T-helper 2 cell treated with Interferon-gamma antibody and Interleukin-4, amounts not matched to agents 100 ng/mL and 5 ng/mL, for 36 hours (primary cell): ENCODE data around the gene FXR1. TPM values are rescaled to one million over a fixed set of nuclear protein-coding genes. Genes with fewer than 3 reads are reported as not detected.
"Not testable (repeated sequence)": the region's sequence is repeated elsewhere in the genome, so short reads cannot be mapped to it uniquely, and the experiment has no call there.

Source experiments
- intact Hi-C: fragments of 100-400 bp; cut with micrococcal nuclease; formaldehyde crosslinking; loops from one replicate; pipeline ENCODE4 v1.15.1; 2023
- total RNA-seq: library from RNA; stranded (reverse); gene quantifications from 2 replicates; pipeline ENCODE4 v1.2.3, GENCODE V29; 2022

Gene FXR1
- total RNA-seq, 1 donor from 2014 or later, result 123 TPM

DNA sequence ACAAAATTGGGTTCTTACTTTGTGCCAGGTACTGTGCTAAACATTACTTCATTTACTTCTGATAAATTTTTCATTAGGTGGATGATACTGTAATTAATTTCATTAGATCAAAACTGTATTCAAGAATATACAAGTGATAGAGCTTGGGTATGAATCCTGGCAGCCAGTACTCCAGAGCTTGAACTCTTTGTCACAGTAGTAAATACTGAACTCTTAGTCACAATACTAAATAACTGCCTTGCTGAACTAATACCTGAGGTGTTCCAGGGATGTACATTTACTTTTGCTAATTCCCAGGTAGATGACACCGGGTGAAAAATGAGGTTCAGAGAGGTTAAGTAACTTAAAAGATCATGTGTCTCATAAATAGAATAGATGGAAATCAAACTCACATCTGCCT is 20.3 kb downstream of the FXR1 start:
- intact Hi-C loops, result no loop called here

- intact Hi-C loops, result no loop called here
These were observed 22.2 kb downstream of the FXR1 start for GRCh38 chr3:180934638-180935037.

DNA sequence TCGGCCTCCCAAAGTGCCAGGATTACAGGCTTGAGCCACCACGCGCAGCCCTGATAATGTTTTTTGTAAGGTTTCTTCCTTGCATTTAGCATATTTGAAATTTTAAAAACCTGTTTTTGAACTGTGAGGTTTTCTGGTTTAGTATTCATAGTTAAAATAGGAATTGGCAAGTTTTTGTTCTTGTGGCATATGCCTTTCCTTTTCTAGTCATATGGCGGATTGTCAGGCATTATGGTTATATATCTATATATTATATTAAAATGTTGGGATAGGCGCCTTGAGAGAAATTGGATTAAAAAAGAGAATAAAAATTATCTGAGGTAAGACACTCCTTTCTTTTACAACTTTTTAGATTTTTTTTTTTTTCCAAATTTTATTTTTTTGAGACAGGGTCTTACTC is 28.4 kb downstream of the FXR1 start:
- intact Hi-C loops, result no loop called here

- intact Hi-C loops, result no loop called here
These were observed 35.4 kb downstream of the FXR1 start for GRCh38 chr3:180947761-180948390.

DNA sequence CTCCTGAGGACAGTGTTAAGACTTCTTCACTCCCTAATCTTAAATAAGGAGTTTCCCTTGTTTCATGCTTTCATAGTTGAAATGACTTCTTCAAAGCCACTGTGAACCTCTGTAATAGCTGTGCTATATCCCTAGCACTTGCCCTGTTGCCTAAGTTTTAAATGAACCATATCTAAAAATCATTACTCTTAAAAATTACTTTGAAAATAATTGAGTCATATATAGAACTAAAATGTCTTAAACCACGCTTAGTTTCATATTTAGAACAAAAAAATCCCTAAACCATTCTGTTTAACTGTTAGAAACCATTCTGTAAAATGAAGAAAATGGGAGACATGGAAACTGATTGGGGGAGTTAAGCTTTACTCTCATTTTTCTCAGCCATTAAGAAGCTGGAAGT is 47.2 kb downstream of the FXR1 start:
- intact Hi-C loops, result loop anchor here (5.0 kb wide), 1 partner anchor 47 kb away; the partner anchor contains the start of gene FXR1

DNA sequence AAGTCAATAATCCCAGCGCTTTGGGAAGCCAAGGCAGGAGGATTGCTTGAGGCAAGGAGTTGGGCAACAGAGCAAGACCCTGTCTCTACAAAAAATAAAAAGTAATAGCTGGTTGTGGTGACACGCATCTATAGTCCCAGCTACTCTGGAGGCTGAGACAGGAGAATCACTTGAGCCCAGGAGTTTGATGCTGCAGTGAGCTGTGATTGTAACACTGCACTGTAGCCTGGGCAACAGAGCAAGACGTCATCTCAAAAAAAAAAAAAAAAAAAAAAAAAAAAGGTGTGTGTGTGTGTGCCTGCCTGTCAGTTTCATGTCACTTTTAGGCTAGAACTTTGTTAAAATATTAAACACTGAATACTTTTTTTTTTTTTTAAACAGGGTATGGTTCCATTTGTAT is 48.6 kb downstream of the FXR1 start:
- intact Hi-C loops, result no loop called here

GRCh38 chr3:180961552-180961951 is 49.1 kb downstream of the FXR1 start:
- intact Hi-C loops, result no loop called here

DNA sequence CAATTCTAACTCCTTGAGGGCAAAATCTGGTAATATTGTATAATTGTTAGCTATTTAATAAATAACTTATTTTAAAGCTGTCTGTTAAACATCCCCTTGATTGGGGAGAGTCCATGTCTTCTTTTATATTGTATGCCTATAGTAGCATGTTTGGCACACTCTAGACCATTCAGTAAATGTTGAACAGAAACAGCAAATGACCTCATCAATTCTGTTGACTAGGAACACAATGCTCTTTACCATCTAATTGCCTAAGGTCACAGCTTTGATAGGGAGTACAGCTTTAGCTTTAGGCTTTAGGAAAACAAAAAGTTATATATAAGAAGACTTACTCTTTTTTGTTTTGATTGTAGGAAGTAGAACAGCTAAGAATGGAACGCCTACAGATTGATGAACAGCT is 50.1 kb downstream of the FXR1 start:
- intact Hi-C loops, result no loop called here

- intact Hi-C loops, result no loop called here
These were observed 58.5 kb downstream of the FXR1 start for GRCh38 chr3:180970931-180971330.

- intact Hi-C loops, result no loop called here
These were observed 61.1 kb downstream of the FXR1 start for GRCh38 chr3:180973543-180973942.

DNA sequence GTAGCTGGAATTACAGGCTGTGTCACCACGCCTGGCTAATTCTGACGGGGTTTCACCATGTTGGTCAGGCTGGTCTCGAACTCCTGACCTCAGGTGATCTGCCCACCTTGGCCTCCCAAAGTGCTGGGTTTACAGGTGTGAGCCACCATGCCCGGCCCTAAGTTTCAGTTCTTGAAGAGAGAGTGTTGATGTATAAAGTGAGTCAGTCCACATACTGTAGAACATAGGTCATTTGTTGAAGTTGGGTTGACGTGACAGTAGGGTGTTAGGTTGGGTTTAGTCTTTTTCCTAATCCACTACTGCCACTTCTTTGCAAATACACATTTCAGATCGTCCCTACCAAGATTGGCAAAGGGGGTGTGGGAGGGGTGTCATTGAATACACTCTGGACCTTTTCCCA is 61.8 kb downstream of the FXR1 start:
- intact Hi-C loops, result no loop called here

- intact Hi-C loops, result no loop called here
These were observed 65.0 kb downstream of the FXR1 start for GRCh38 chr3:180977498-180977897.

DNA sequence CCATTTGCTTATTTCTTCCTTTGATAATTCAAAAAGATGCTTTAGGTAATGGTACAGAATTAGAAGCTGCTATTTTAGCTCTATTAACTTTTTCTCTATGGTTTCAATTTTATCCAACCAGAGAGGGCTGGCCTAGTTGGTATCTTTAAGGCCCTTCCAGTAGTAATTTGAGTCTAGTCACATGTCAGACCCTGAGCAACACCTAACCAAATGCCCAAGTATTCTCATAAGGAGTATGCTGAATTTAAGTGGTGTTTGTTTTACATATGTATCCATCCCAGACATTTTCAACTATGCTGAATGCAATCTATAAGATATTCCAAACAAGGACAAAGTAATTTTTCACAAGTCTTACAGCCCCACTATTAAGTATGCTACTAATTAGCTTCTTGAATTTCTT is 67.5 kb downstream of the FXR1 start:
- intact Hi-C loops, result loop anchor here (10.0 kb wide), 1 partner anchor 1375 kb away; the partner anchor contains the start of genes MRPL47 and NDUFB5

- intact Hi-C loops, result loop anchor here (10.0 kb wide), 1 partner anchor 1376 kb away; the partner anchor contains the start of genes MRPL47 and NDUFB5
These were observed 68.1 kb downstream of the FXR1 start for GRCh38 chr3:180980611-180981010.

DNA sequence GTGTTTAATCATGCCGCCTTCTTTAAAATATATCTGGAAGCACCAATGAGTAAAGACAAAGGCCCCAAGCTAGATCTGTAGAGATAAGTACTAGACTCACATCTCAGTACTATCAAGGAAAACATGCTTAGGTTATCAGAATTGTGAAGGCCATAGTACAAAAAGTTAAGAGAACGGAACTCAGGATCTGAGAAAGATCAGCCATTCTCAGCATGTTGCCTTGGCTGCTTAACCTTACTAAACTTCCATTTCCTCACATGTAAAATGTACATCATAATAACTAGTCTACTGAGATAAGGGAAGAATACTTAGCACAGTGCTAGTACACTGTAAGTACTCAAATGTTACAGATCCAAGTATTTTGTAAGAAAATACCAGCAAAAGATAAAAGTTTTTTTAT is 69.4 kb downstream of the FXR1 start:
- intact Hi-C loops, result loop anchor here (10.0 kb wide), 1 partner anchor 1377 kb away; the partner anchor contains the start of genes MRPL47 and NDUFB5

DNA sequence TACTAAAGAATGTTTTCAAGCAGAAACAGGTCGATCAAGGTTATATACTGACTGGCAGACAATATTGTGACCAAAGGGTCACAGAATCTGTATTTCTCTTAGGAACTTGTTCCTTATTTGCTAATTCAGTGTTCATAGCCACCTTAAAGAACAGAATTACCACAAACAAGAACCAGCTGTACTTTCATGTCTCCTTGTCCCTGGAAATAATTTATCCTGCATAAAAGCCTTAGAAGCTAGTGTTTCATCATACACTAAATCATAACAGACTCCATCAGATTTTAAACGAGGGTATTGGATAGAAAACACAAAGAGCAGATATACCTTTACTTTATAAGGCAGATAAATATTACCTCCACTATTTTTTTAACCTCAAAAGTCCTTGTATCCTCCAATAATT is 70.7 kb downstream of the FXR1 start:
- intact Hi-C loops, result loop anchor here (10.0 kb wide), 1 partner anchor 1378 kb away; the partner anchor contains the start of genes MRPL47 and NDUFB5

DNA sequence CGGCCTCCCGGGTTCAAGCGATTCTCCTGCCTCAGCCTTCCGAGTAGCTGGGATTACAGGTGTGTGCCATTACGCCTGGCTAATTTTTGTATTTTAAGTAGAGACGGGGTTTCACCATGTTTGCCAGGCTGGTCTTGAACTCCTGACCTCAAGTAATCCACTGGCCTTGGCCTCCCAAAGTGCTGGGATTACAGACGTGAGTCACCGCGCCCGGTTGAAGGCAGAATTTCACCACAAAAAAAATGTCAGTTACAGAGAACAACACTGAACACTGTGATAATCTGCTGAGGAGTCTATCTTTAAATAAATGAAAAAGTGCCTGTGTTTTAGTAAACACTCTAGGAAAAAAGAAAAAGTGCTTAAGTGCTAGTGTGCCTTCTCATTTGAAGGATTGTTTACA is 73.9 kb downstream of the FXR1 start:
- intact Hi-C loops, result loop anchor here (5.0 to 10.0 kb wide), 2 partner anchors 34 to 1382 kb away; partner anchors contain the start of genes MRPL47 and NDUFB5

GRCh38 chr3:180987344-180987743 is 74.9 kb downstream of the FXR1 start:
- intact Hi-C loops, result loop anchor here (5.0 to 10.0 kb wide), 2 partner anchors 35 to 1383 kb away; partner anchors contain the start of genes MRPL47 and NDUFB5

- intact Hi-C loops, result loop anchor here (1.0 to 10.0 kb wide), 7 partner anchors 23 to 1643 kb away; partner anchors contain the start of genes FXR1, MRPL47, NDUFB5 and TTC14
These were observed 77.1 kb downstream of the FXR1 start, which contains the start of gene DNAJC19 for GRCh38 chr3:180989291-180990163. DNAJC19 (minus strand) TSS chr3:180989736; CDS start chr3:180989602, 134 bp downstream.

GRCh38 chr3:180990505-180990904 is 78.0 kb downstream of the FXR1 start:
- intact Hi-C loops, result no loop called here

DNA sequence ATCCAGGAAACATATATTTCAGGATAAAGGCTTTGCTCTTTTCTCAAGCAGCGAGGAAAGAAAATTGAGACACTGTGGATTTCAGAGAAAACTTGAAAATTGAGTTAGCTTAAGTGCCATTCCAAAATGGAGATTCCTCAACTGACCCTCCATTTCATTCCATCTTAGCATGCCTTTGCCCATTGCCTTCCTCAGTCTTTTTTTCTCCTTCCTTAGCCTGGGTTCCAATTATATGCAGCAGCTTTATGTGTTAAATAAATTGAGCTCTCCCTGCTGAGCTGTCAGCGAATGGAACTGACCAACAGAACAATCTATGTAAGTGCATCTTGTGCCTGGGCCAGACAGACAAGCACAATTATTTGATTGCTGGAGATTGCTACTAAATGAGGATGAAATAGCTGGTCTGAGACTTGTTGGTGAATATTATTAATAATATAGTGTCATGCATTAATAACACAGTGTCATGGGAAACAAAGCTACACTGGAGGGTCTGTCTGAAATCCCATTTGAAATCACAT is 84.0 kb downstream of the FXR1 start:
- intact Hi-C loops, result no loop called here

DNA sequence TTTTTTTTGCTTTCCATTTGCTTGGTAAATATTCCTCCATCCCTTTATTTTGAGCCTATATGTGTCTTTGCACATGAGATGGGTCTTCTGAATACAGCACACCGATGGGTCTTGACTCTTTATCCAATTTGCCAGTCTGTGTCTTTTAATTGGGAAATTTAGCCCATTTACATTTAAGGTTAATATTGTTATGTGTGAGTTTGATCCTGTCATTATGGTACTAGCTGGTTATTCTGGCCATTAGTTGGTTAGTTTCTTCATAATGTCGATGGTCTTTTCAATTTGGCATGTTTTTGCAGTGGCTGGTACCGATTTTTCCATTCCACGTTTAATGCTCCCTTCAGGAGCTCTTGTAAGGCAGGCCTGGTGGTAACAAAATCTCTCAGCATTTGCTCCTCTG is 89.9 kb downstream of the FXR1 start:
- intact Hi-C loops, result not testable (repeated sequence)
